Kidney (tissue), 14 donors: ENCODE results near the gene SH3D19. TPM values are rescaled to one million over a fixed set of nuclear protein-coding genes. Genes with fewer than 3 reads are reported as not detected.
A peak's percentile ranks its signal among the peaks of the same experiment; 100 is the strongest.

Source experiments
- DNase-seq, 5 donors: peaks; one replicate each; pipeline ENCODE4 v3.0.0-alpha.2; 2013 to 2020
- FAIRE-seq: peaks from 2 replicates; lab custom pipeline; 2012; peaks lifted over from hg19 to GRCh38; lab: Jason Lieb, UNC
- H3K27ac ChIP-seq, 2 donors: one replicate each; pipeline ENCODE4 v1.7.0; 2013; ENCODE audit warnings: low read depth in 2 of 2, low read length in 2 of 2, inconsistent platforms in 1 of 2
- H3K27me3 ChIP-seq: one replicate; pipeline ENCODE4 v1.7.1; 2013; ENCODE audit warnings: low read length, inconsistent platforms; ENCODE audit not compliant: control insufficient read depth, insufficient read depth
- H3K36me3 ChIP-seq, 3 donors: one replicate each; pipeline versions ENCODE4 v1.7.0 to v1.7.1; 2013; ENCODE audit warnings: low read length in 3 of 3, control low read depth in 1 of 3, inconsistent platforms in 1 of 3; ENCODE audit not compliant: insufficient read depth in 3 of 3, control insufficient read depth in 2 of 3
- H3K4me1 ChIP-seq, 3 donors: one replicate each; pipeline versions ENCODE4 v1.7.0 to v1.7.1; 2013; ENCODE audit warnings: low read length in 3 of 3, inconsistent platforms in 1 of 3, low read depth in 1 of 3; ENCODE audit not compliant: control insufficient read depth in 2 of 3, insufficient read depth in 2 of 3
- H3K4me3 ChIP-seq, 3 donors: one replicate each; pipeline versions ENCODE4 v1.7.0 to v1.8.1; 2013; ENCODE audit warnings: low read length in 3 of 3, control low read depth in 1 of 3, inconsistent platforms in 1 of 3
- H3K9ac ChIP-seq, 3 donors: one replicate each; pipeline versions ENCODE4 v1.7.0 to v1.7.1; 2013; ENCODE audit warnings: low read length in 3 of 3, control low read depth in 1 of 3, inconsistent platforms in 1 of 3
- H3K9me3 ChIP-seq, 3 donors: one replicate each; pipeline versions ENCODE4 v1.7.0 to v1.7.1; 2013; ENCODE audit warnings: low read length in 3 of 3, control low read depth in 1 of 3, inconsistent platforms in 1 of 3; ENCODE audit not compliant: control insufficient read depth in 2 of 3, insufficient read depth in 1 of 3
- CTCF ChIP-seq: IDR thresholded peaks from 3 replicates; pipeline ENCODE4 v1.5.1; 2012; ENCODE audit warnings: mild to moderate bottlenecking, moderate library complexity, borderline replicate concordance; ENCODE audit not compliant: insufficient read depth; ENCODE audit errors: extremely low read depth
- intact Hi-C: fragments of 100-400 bp; cut with DNase I; formaldehyde crosslinking; loops from one replicate; pipeline ENCODE4 v1.11.1; 2022
- polyA plus RNA-seq: library from polyadenylated mRNA; stranded (reverse); fragments of 350-450 nt; fragmentation: Illumina TruSeq; extraction: RNeasy Lipid Tissue Mini Kit (QIAGEN cat#74804); gene quantifications from one replicate; pipeline ENCODE4 v1.2.3, GENCODE V29; 2014; ENCODE audit warnings: low read depth, low replicate concordance; ENCODE audit not compliant: insufficient read depth
- total RNA-seq: library from RNA; stranded (reverse); fragmentation: NEBNext Ultra II Directional; extraction: Animal tissue kit (Norgen Biotek cat#: 25700); gene quantifications from one replicate; pipeline ENCODE4 v1.2.1, GENCODE V29; 2021
- donor health status: control.
- donor health status: control.
- donor health status: control.
- donor health status: control.
- donor health status: control.
- donor health status: DM: yes; HTN: yes; CAD: no.
- donor health status: Normal renal cell carcinoma (clear cell type).

The SH3D19 gene
- total and polyA plus RNA-seq, 2 donors from 2014 or later, result 13.6 to 36.8 TPM

DNA sequence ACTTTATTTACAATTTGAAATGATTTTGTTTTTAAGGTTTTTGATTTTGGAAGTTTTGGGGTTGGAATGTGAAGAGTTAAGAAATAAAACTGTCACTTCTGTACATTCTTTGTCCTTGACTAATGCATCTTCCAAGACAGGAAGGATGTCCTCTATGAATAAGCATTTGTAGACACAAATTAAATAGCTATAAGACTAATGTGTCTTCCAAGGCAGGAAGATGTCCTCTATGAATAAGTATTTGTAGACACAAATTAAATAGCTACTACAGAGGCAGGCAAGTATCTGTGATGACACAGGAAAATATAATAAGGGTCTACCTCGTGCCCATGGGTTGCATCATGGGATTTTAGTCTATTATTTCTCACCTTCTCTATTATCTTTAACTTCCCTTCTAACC lies 33.9 kb downstream of the SH3D19 start:
- Histone ChIP-seq H3K9ac (no peak overlapping the region), H3K9me3 (no peaks in the 10 kb centered on the region), H3K36me3 (no peaks in the 10 kb centered on the region), H3K27ac (no peak overlapping the region), H3K4me1 (peaks cover 0 to 6% (median 4%) of the 10 kb centered on the region in 3 donors), H3K4me3 (no peak overlapping the region), H3K27me3 (no peaks in the 10 kb centered on the region)
- DNase-seq (no peak), FAIRE-seq (no peak)
- TF ChIP-seq CTCF, result no peak
- intact Hi-C loops, result no loop called here

GRCh38 chr4:151287409-151287808 lies 38.0 kb downstream of the SH3D19 start:
- intact Hi-C loops, result no loop called here
- FAIRE-seq, result no peak

DNA sequence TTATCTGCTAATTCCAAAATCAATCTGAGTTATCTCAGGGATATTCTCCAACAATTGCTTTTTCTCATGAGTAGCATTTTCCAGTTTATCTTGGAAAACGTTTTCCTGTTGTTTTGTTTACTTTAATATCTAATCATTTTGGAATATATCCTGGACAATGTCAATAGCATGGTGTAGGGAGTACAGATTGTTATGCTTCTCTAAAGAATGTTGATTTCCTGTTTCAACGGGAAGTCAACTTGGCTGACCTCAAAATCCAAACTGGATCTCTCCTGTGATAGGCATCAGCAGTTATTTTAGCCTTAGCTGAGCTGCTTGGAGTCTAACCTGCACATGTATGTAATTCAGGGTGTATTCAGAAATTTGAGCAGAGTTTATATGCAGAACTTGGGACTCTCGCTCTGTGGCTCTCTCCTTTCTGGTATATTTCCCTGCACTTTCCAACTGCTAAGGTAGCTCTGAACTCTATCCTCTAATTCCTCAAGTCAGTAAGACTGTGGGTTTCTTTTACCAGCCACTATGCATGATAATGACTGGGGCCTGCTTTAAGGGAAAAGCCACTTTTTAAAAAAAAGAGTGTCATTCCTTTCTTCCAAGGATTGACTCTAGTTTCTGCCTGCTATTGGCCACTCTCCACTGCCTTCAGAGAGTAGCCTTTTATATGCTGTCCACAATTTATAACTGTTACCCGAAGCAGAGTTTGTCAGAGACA lies 40.7 kb downstream of the SH3D19 start:
- intact Hi-C loops, result no loop called here
- no peak for FAIRE-seq

More at GRCh38 chr4:151287409-151287808, 38.0 kb downstream of the SH3D19 start:
- Histone ChIP-seq H3K4me3 (no peak overlapping the region), H3K9ac (no peak overlapping the region), H3K9me3 (no peaks in the 10 kb centered on the region), H3K27me3 (no peaks in the 10 kb centered on the region), H3K27ac (no peak overlapping the region), H3K4me1 (peaks cover 0 to 7% (median 5%) of the 10 kb centered on the region in 3 donors), H3K36me3 (no peaks in the 10 kb centered on the region)
- no peak for DNase-seq
- TF ChIP-seq CTCF, result no peak

More for the DNA sequence above, 40.7 kb downstream of the SH3D19 start:
- H3K27ac ChIP-seq, result peak overlapping the region in 1 of 2 donors; percentile 14
- H3K9me3 ChIP-seq, result no peaks in the 10 kb centered on the region
- peaks cover 0 to 7% (median 5%) of the 10 kb centered on the region in 3 donors for H3K4me1 ChIP-seq
- no peak for TF ChIP-seq CTCF
- H3K27me3 ChIP-seq, result no peaks in the 10 kb centered on the region
- H3K9ac ChIP-seq, result no peak overlapping the region
- DNase-seq, result no peak
- H3K4me3 ChIP-seq, result no peak overlapping the region
- H3K36me3 ChIP-seq, result no peaks in the 10 kb centered on the region
